ENCODE measurements around the gene VWCE. TPM values are rescaled to one million over a fixed set of nuclear protein-coding genes. Genes with fewer than 3 reads are reported as not detected.

The VWCE gene
- total and polyA plus RNA-seq, 9 of the 15 experiments (the other 6 are each of a cell fraction or from before 2014, with no cell fraction given), result 0.06 to 1.6 (median 0.63) TPM; not detected in 1

DNA sequence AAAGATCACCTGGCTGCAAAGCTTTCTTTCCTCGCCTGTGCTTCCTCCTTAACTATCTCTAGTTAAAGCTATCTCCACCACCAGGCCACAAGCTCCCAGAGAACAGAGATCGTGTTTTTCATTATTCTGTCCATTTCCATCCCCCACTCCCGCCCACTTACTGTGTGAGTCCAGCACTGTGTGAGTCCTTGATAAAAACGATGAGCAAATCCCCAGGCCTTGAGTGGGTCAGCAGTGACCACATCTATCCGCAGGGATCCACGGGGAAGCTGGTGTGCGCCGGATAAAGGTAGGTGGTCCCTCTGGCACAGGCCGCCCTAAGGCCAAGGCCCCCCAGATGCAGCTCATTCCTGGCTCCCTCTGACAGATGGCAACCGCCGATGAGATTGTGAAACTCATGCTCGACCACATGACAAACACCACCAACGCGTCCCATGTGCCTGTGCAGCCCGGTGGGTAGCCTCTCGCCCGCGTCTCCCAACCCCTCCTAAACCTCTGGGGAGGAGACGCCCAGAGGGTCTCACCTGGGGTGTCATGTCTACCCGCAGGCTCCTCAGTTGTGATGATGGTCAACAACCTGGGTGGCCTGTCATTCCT lies 47.2 kb upstream of the VWCE start (continued):
- peak; percentile 63; the same call in 1 of the 2 replicates for TF ChIP-seq PHB2 (IDR thresholded peaks at IDR 0.05; ENCODE audit: low read depth)
- TF ChIP-seq, protein P1, sequence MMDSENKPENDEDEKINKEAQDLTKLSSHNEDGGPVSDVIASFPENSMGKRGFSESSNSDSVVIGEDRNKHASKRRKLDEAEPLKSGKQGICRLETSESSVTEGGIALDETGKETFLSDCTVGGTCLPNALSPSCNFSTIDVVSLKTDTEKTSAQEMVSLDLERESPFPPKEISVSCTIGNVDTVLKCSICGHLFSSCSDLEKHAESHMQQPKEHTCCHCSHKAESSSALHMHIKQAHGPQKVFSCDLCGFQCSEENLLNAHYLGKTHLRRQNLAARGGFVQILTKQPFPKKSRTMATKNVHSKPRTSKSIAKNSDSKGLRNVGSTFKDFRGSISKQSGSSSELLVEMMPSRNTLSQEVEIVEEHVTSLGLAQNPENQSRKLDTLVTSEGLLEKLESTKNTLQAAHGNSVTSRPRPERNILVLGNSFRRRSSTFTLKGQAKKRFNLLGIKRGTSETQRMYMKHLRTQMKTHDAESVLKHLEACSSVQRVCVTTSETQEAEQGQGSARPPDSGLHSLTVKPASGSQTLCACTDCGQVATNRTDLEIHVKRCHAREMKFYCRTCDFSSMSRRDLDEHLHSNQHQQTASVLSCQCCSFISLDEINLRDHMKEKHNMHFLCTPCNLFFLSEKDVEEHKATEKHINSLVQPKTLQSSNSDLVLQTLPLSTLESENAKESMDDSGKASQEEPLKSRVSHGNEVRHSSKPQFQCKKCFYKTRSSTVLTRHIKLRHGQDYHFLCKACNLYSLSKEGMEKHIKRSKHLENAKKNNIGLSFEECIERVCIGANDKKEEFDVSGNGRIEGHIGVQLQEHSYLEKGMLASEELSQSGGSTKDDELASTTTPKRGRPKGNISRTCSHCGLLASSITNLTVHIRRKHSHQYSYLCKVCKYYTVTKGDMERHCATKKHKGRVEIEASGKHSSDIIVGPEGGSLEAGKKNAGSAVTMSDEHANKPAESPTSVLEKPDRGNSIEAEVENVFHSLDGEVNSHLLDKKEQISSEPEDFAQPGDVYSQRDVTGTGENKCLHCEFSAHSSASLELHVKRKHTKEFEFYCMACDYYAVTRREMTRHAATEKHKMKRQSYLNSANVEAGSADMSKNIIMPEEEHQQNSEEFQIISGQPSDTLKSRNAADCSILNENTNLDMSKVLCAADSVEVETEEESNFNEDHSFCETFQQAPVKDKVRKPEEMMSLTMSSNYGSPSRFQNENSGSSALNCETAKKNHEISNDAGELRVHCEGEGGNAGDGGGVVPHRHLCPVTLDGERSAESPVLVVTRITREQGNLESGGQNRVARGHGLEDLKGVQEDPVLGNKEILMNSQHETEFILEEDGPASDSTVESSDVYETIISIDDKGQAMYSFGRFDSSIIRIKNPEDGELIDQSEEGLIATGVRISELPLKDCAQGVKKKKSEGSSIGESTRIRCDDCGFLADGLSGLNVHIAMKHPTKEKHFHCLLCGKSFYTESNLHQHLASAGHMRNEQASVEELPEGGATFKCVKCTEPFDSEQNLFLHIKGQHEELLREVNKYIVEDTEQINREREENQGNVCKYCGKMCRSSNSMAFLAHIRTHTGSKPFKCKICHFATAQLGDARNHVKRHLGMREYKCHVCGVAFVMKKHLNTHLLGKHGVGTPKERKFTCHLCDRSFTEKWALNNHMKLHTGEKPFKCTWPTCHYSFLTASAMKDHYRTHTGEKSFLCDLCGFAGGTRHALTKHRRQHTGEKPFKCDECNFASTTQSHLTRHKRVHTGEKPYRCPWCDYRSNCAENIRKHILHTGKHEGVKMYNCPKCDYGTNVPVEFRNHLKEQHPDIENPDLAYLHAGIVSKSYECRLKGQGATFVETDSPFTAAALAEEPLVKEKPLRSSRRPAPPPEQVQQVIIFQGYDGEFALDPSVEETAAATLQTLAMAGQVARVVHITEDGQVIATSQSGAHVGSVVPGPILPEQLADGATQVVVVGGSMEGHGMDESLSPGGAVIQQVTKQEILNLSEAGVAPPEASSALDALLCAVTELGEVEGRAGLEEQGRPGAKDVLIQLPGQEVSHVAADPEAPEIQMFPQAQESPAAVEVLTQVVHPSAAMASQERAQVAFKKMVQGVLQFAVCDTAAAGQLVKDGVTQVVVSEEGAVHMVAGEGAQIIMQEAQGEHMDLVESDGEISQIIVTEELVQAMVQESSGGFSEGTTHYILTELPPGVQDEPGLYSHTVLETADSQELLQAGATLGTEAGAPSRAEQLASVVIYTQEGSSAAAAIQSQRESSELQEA (IDR thresholded peaks at IDR 0.05; ENCODE audit: low read depth), result no peak
- TF ChIP-seq SMAD1 (IDR thresholded peaks at IDR 0.05; ENCODE audit: low read depth, low read length, partially characterized antibody), result no peak
- TF ChIP-seq NELFE (IDR thresholded peaks at IDR 0.05; ENCODE audit: insufficient read depth, insufficient read length), result no peak
- TF ChIP-seq CREB1 (IDR thresholded peaks at IDR 0.05), result peak; percentile 82
- TF ChIP-seq CREB1 (CRISPR knock-in tag; IDR thresholded peaks at IDR 0.05), result no peak
- peak; percentile 95 for TF ChIP-seq GATAD2A (IDR thresholded peaks at IDR 0.05)
- peak; percentile 95 for TF ChIP-seq DPF2 (IDR thresholded peaks at IDR 0.05)
- 0 out of 2 replicates have a peak, but pooled peaks have one; percentile 27 for TF ChIP-seq MBD2 (IDR thresholded peaks at IDR 0.05; ENCODE audit: borderline replicate concordance, low read depth)
- no peak for TF ChIP-seq SIX5 (IDR thresholded peaks at IDR 0.05; ENCODE audit: borderline replicate concordance in 1 of 2, insufficient read depth in 1 of 2, low read depth in 1 of 2, low read length in 2 of 2)
- TF ChIP-seq ZC3H4 (CRISPR knock-in tag; IDR thresholded peaks at IDR 0.05; ENCODE audit: borderline replicate concordance), result no peak
- no peak for TF ChIP-seq MCM2 (IDR thresholded peaks at IDR 0.05; ENCODE audit: low read depth)
- peak; percentile 84; the same call in 1 of the 2 replicates for TF ChIP-seq DMBX1 (CRISPR knock-in tag; IDR thresholded peaks at IDR 0.05; ENCODE audit: borderline replicate concordance)
- TF ChIP-seq OTX1 (CRISPR knock-in tag; IDR thresholded peaks at IDR 0.05), result no peak
- no peak for TF ChIP-seq SRSF7 (optimal IDR thresholded peaks at IDR 0.05; ENCODE audit: low read depth, low read length)
- no peak for TF ChIP-seq TCF7L2 (IDR thresholded peaks at IDR 0.05; ENCODE audit: low read depth, low read length)
- no peak for TF ChIP-seq ZNF76 (CRISPR knock-in tag; IDR thresholded peaks at IDR 0.05; ENCODE audit: borderline replicate concordance)
- no peak for TF ChIP-seq ZNF584 (CRISPR knock-in tag; IDR thresholded peaks at IDR 0.05; ENCODE audit: low read depth)
- TF ChIP-seq, protein P2, sequence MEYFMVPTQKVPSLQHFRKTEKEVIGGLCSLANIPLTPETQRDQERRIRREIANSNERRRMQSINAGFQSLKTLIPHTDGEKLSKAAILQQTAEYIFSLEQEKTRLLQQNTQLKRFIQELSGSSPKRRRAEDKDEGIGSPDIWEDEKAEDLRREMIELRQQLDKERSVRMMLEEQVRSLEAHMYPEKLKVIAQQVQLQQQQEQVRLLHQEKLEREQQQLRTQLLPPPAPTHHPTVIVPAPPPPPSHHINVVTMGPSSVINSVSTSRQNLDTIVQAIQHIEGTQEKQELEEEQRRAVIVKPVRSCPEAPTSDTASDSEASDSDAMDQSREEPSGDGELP (CRISPR knock-in tag; IDR thresholded peaks at IDR 0.05; ENCODE audit: borderline replicate concordance), result peak; percentile 81; the same call in 1 of the 2 replicates
- no peak for TF ChIP-seq NFRKB (IDR thresholded peaks at IDR 0.05; ENCODE audit: low read depth)
- no peak for TF ChIP-seq BRF1 (IDR thresholded peaks at IDR 0.05; ENCODE audit: borderline replicate concordance, extremely low read depth, insufficient read length)
